GM23248 (cell line): ENCODE results near the gene NCOA5.

ENCODE experiments used
- EZH2 ChIP-seq: fragments of 200-600 bp; sonication (generic); IDR thresholded peaks from 2 replicates; pipeline ENCODE4 v1.6.1; 2018; ENCODE audit warnings: antibody characterized with exemption, mild to moderate bottlenecking; ENCODE audit not compliant: insufficient read depth, poor library complexity, severe bottlenecking
- EZH2phosphoT487 ChIP-seq: fragments of 200-600 bp; sonication (generic); IDR thresholded peaks from 2 replicates; pipeline ENCODE4 v1.6.1; 2018; ENCODE audit warnings: antibody characterized with exemption, moderate library complexity, mild to moderate bottlenecking, low read depth; ENCODE audit not compliant: insufficient read depth

- TF ChIP-seq EZH2phosphoT487 (no peak), EZH2 (no peak)
Measured at GRCh38 chr20:46034039-46034438, 55.7 kb downstream of the NCOA5 start.
